ENCODE results near the gene SLC43A2. TPM values are rescaled to one million over a fixed set of nuclear protein-coding genes. Genes with fewer than 3 reads are reported as not detected.
A peak's percentile ranks its signal among the peaks of the same experiment; 100 is the strongest.

Gene SLC43A2
- total RNA-seq, 1 experiment from 2014 or later, result 6.8 TPM

DNA sequence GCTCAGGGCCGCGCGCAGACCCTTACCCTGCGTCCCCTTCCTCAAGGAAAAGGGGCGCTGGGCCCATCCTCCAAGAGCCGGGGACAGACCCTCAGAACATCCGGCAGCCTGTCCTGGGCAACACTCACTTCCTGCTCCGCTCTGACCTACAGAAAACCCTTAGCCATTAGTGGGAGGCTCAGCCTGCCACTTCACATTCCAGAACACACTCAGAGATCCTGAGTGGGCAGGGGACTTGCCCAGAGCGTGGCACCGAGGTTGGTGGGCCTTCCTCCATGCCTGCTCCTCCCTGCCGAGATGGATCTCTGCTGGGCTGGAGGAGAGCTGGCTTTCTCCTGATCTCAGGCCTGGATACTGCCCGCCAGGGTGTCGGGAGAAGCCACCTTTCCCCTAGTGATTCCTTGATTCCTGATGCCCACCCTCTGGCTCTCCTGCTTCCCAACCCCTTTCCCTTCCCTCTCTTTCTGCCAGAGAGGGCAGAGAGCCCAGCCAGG lies 15.4 kb upstream of the SLC43A2 start:
- Histone ChIP-seq H2AFZ (peak overlapping the region; percentile 79), H3K4me2 (peak overlapping the region; percentile 87), H3K36me3 (ENCODE audit: low read depth) (no peaks in the 10 kb centered on the region), H3K9me2 (ENCODE audit: insufficient read depth) (no peaks in the 10 kb centered on the region), H4K20me1 (ENCODE audit: insufficient read depth) (no peaks in the 10 kb centered on the region), H3K4me1 (replicated peaks; ENCODE audit: insufficient read depth) (peaks cover 24% of the 10 kb centered on the region), H3K27ac (no peak overlapping the region), H3K4me3 (peak overlapping the region; percentile 86), H3K79me2 (ENCODE audit: low read depth) (no peaks in the 10 kb centered on the region), H3F3A (ENCODE audit: insufficient read depth, low read depth) (peaks cover 8% of the 10 kb centered on the region; the same call in 1 of the 2 replicates), H3K9me3 (ENCODE audit: insufficient read depth, low read depth) (no peaks in the 10 kb centered on the region), H3K27me3 (ENCODE audit: insufficient read depth, low read depth) (no peaks in the 10 kb centered on the region)
- CTCF ChIA-PET, result no interaction called here
- peak in 1 of 2 experiments; percentile 23 for DNase-seq
- intact Hi-C loops (cut with micrococcal nuclease; ENCODE audit: unreplicated experiment), result loop anchor here (2.0 to 10.0 kb wide), 3 partner anchors 81 to 761 kb away; partner anchors contain the start of genes MNT and PITPNA
- TSS peak; percentile 69 for BruUV-seq (replicated peaks)
- POLR2A ChIA-PET (ENCODE audit: unreplicated experiment), result no interaction called here
- TF ChIP-seq EZH2 (IDR thresholded peaks at IDR 0.05; ENCODE audit: low read depth), result no peak
- TF ChIP-seq, protein P1, sequence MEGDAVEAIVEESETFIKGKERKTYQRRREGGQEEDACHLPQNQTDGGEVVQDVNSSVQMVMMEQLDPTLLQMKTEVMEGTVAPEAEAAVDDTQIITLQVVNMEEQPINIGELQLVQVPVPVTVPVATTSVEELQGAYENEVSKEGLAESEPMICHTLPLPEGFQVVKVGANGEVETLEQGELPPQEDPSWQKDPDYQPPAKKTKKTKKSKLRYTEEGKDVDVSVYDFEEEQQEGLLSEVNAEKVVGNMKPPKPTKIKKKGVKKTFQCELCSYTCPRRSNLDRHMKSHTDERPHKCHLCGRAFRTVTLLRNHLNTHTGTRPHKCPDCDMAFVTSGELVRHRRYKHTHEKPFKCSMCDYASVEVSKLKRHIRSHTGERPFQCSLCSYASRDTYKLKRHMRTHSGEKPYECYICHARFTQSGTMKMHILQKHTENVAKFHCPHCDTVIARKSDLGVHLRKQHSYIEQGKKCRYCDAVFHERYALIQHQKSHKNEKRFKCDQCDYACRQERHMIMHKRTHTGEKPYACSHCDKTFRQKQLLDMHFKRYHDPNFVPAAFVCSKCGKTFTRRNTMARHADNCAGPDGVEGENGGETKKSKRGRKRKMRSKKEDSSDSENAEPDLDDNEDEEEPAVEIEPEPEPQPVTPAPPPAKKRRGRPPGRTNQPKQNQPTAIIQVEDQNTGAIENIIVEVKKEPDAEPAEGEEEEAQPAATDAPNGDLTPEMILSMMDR (conservative IDR thresholded peaks at IDR 0.05), result no peak

DNA sequence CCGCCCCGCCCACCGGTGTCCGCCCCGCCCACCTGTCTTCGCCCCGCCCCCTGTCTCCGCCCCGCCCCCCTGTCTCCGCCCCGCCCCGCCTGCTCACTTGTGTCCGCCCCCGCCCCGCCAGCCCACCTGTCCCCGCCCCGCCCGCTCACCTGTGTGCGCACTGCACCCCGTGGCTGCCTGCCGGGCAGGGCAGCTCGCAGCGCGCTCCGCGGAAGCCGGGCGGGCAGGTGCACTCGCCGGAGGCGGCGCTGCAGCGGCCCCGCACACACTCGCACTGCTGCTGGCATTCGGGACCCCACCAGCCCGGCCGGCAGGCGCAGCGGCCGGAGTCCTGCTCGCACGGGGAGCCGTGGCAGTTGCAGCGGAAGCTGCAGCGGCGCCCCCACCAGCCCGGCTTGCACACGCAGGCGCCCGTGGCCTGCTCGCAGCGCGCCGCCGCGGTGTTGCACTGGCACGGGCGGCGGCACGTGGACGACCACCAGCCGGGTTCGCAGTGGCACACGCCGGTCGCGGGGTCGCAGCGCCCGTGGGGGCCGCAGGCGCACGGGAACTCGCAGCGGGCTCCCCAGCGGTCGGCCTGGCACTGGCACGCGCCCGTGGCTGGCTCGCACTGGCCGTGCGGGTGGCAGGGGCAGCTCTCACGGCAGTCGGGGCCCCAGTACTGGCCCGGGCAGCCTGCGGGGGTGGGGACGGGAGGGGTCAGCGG lies 14.8 kb upstream of the SLC43A2 start:
- no peaks in the 10 kb centered on the region for H3K9me3 ChIP-seq (ENCODE audit: insufficient read depth, low read depth)
- no TSS peak for BruUV-seq (replicated peaks)
- H3K4me1 ChIP-seq (replicated peaks; ENCODE audit: insufficient read depth), result peaks cover 24% of the 10 kb centered on the region
- TF ChIP-seq, protein P1 (conservative IDR thresholded peaks at IDR 0.05), result no peak; the same call in 1 of the 2 replicates
- TF ChIP-seq EZH2 (IDR thresholded peaks at IDR 0.05; ENCODE audit: low read depth), result no peak
- POLR2A ChIA-PET (ENCODE audit: unreplicated experiment), result interaction anchor here (0.6 to 0.8 kb wide), 3 partner anchors 81 to 376 kb away, joined by 3 to 10 read pairs (median 5); partner anchors contain the start of gene PITPNA
- H3K27me3 ChIP-seq (ENCODE audit: insufficient read depth, low read depth), result no peaks in the 10 kb centered on the region
- no peaks in the 10 kb centered on the region for H4K20me1 ChIP-seq (ENCODE audit: insufficient read depth)
- H3F3A ChIP-seq (ENCODE audit: insufficient read depth, low read depth), result peaks cover 8% of the 10 kb centered on the region; the same call in 1 of the 2 replicates
- peak; percentile 72 to 89 for DNase-seq
- no peaks in the 10 kb centered on the region for H3K79me2 ChIP-seq (ENCODE audit: low read depth)
- peak overlapping the region; percentile 87 for H3K4me2 ChIP-seq
- no peaks in the 10 kb centered on the region for H3K36me3 ChIP-seq (ENCODE audit: low read depth)
- CTCF ChIA-PET, result interaction anchor here (0.5 to 0.6 kb wide), 2 partner anchors 11 to 83 kb away, joined by 3 read pairs; no protein-coding TSS in a partner anchor
- intact Hi-C loops (cut with micrococcal nuclease; ENCODE audit: unreplicated experiment), result loop anchor here (2.0 to 10.0 kb wide), 3 partner anchors 81 to 761 kb away; partner anchors contain the start of genes MNT and PITPNA
- H3K27ac ChIP-seq, result no peak overlapping the region
- H3K4me3 ChIP-seq, result peak overlapping the region; percentile 86
- no peaks in the 10 kb centered on the region for H3K9me2 ChIP-seq (ENCODE audit: insufficient read depth)
- H2AFZ ChIP-seq, result peak overlapping the region; percentile 79

DNA sequence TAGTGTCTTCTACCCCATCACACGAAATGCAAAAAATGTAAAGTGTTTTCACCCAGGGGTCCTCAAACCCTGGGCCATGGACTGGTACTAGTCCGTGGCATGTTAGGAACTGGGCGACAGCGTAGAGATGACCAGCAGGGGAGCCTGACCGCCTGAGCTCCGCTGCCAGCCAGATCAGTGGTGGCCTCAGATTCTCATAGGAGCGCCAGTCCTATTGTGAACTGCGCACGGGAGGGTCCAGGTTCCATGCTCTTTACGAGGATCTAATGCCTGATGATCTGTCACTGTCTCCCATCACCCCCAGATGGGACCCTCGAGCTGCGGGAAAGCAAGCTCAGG lies 12.4 kb upstream of the SLC43A2 start:
- H2AFZ ChIP-seq, result no peak overlapping the region
- no peaks in the 10 kb centered on the region for H3K9me3 ChIP-seq (ENCODE audit: insufficient read depth, low read depth)
- peaks cover 24% of the 10 kb centered on the region for H3K4me1 ChIP-seq (replicated peaks; ENCODE audit: insufficient read depth)
- no TSS peak for BruUV-seq (replicated peaks)
- H3K4me2 ChIP-seq, result no peak overlapping the region
- intact Hi-C loops (cut with micrococcal nuclease; ENCODE audit: unreplicated experiment), result loop anchor here (10.0 kb wide), 2 partner anchors 276 to 764 kb away; partner anchors contain the start of gene MNT
- no peak overlapping the region for H3K4me3 ChIP-seq
- no peaks in the 10 kb centered on the region for H3K9me2 ChIP-seq (ENCODE audit: insufficient read depth)
- H3K27ac ChIP-seq, result no peak overlapping the region
- TF ChIP-seq EZH2 (IDR thresholded peaks at IDR 0.05; ENCODE audit: low read depth), result no peak
- TF ChIP-seq, protein P1 (conservative IDR thresholded peaks at IDR 0.05), result no peak
- POLR2A ChIA-PET (ENCODE audit: unreplicated experiment), result interaction anchor here (0.5 kb wide), 1 partner anchor 661 kb away, joined by 6 read pairs; the partner anchor contains the start of gene NXN
- no peaks in the 10 kb centered on the region for H3K79me2 ChIP-seq (ENCODE audit: low read depth)
- H3F3A ChIP-seq (ENCODE audit: insufficient read depth, low read depth), result peaks cover 5% of the 10 kb centered on the region; the same call in 1 of the 2 replicates
- no peaks in the 10 kb centered on the region for H3K36me3 ChIP-seq (ENCODE audit: low read depth)
- H3K27me3 ChIP-seq (ENCODE audit: insufficient read depth, low read depth), result no peaks in the 10 kb centered on the region
- H4K20me1 ChIP-seq (ENCODE audit: insufficient read depth), result no peaks in the 10 kb centered on the region
- no peak for DNase-seq
- CTCF ChIA-PET, result no interaction called here

All from PC-9 (cell line).